OCI-LY1 (cell line): ENCODE measurements around the gene FAXC.

ENCODE experiments used
- H2AFZ ChIP-seq: fragments of 200-600 bp; sonication (generic), shearing (Covaris generic); 2 replicates; pipeline ENCODE4 v1.6.0; 2014; ENCODE audit warnings: antibody characterized with exemption, mild to moderate bottlenecking, low read length
- H3F3A ChIP-seq: fragments of 200-600 bp; sonication (generic), shearing (Covaris generic); 2 replicates; pipeline ENCODE4 v1.6.0; 2014; ENCODE audit warnings: mild to moderate bottlenecking, antibody characterized with exemption, low read length, moderate library complexity; ENCODE audit not compliant: insufficient read depth
- H3K27ac ChIP-seq: fragments of 200-600 bp; sonication (generic); 2 replicates; pipeline ENCODE4 v1.5.1; 2014; ENCODE audit warnings: low read length, mixed run types, mild to moderate bottlenecking, low read depth; ENCODE audit not compliant: poor library complexity, severe bottlenecking
- H3K27me3 ChIP-seq: fragments of 200-600 bp; sonication (generic); 2 replicates; pipeline ENCODE4 v1.6.0; 2014; ENCODE audit warnings: antibody characterized with exemption, mild to moderate bottlenecking, low read length, moderate library complexity; ENCODE audit not compliant: insufficient read depth
- H3K36me3 ChIP-seq: fragments of 200-600 bp; sonication (generic); 2 replicates; pipeline ENCODE4 v1.6.1; 2014; ENCODE audit warnings: mild to moderate bottlenecking, antibody characterized with exemption, low read length, moderate library complexity, mixed read lengths; ENCODE audit not compliant: insufficient read depth
- H3K4me1 ChIP-seq: fragments of 200-600 bp; sonication (generic); 2 replicates; pipeline ENCODE4 v1.5.1; 2014; ENCODE audit warnings: mild to moderate bottlenecking, low read length, moderate library complexity; ENCODE audit not compliant: insufficient read depth, severe bottlenecking
- H3K4me2 ChIP-seq: fragments of 200-600 bp; sonication (generic), shearing (Covaris generic); 2 replicates; pipeline ENCODE4 v1.6.1; 2014; ENCODE audit warnings: low read length
- H3K4me3 ChIP-seq: fragments of 200-600 bp; sonication (generic); 2 replicates; pipeline ENCODE4 v1.5.1; 2014; ENCODE audit warnings: low read length, low read depth, mild to moderate bottlenecking, mixed read lengths; ENCODE audit not compliant: poor library complexity, severe bottlenecking
- H3K79me2 ChIP-seq: fragments of 200-600 bp; shearing (Covaris generic); 2 replicates; pipeline ENCODE4 v1.6.1; 2016; ENCODE audit warnings: mixed run types, low read length, mixed read lengths; ENCODE audit not compliant: insufficient read depth
- H3K9ac ChIP-seq: fragments of 200-600 bp; sonication (generic), shearing (Covaris generic); 2 replicates; pipeline ENCODE4 v1.6.1; 2014; ENCODE audit warnings: mild to moderate bottlenecking, low read length, mixed read lengths
- H3K9me2 ChIP-seq: fragments of 200-600 bp; sonication (generic), shearing (Covaris generic); 2 replicates; pipeline ENCODE4 v1.6.1; 2014; ENCODE audit warnings: low read depth, mild to moderate bottlenecking, low read length, mixed read lengths
- H3K9me3 ChIP-seq: fragments of 200-600 bp; shearing (Covaris generic); 2 replicates; pipeline ENCODE4 v1.6.1; 2014; ENCODE audit warnings: low read length, mixed read lengths
- H4K20me1 ChIP-seq: fragments of 200-600 bp; sonication (generic), shearing (Covaris generic); 2 replicates; pipeline ENCODE4 v1.6.0; 2016; ENCODE audit warnings: mild to moderate bottlenecking, low read length; ENCODE audit not compliant: insufficient read depth
- CTCF ChIP-seq: fragments of 200-600 bp; sonication (generic), shearing (Covaris generic); IDR thresholded peaks from 2 replicates; pipeline ENCODE4 v1.5.1; 2017; ENCODE audit warnings: mild to moderate bottlenecking, antibody characterized with exemption, low read length, moderate library complexity, mixed read lengths
- EZH2 ChIP-seq: fragments of 200-600 bp; sonication (generic), shearing (Covaris generic); IDR thresholded peaks from 2 replicates; pipeline ENCODE4 v1.8.0; 2017; ENCODE audit warnings: borderline replicate concordance, mixed run types, mild to moderate bottlenecking, antibody characterized with exemption, low read length, moderate library complexity, mixed read lengths

Gene FAXC

GRCh38 chr6:99282479-99283062 is 66.9 kb downstream of the FAXC start:
- no peaks in the 10 kb centered on the region for H3F3A ChIP-seq
- TF ChIP-seq EZH2, result no peak
- peak; percentile 49 for TF ChIP-seq CTCF

GRCh38 chr6:99276747-99277146 is 72.7 kb downstream of the FAXC start:
- Histone ChIP-seq H3K27me3 (no peaks in the 10 kb centered on the region), H3K4me3 (no peak overlapping the region), H3F3A (no peaks in the 10 kb centered on the region), H3K79me2 (no peaks in the 10 kb centered on the region), H3K9me2 (no peaks in the 10 kb centered on the region), H3K9me3 (no peaks in the 10 kb centered on the region), H3K36me3 (no peaks in the 10 kb centered on the region), H2AFZ (no peak overlapping the region), H3K4me1 (no peaks in the 10 kb centered on the region), H3K9ac (no peak overlapping the region), H4K20me1 (no peaks in the 10 kb centered on the region), H3K27ac (no peak overlapping the region), H3K4me2 (no peak overlapping the region)
- TF ChIP-seq CTCF (no peak), EZH2 (no peak)

More at GRCh38 chr6:99282479-99283062, 66.9 kb downstream of the FAXC start:
- no peaks in the 10 kb centered on the region for H4K20me1 ChIP-seq
- H3K4me2 ChIP-seq, result no peak overlapping the region
- no peaks in the 10 kb centered on the region for H3K9me2 ChIP-seq
- no peaks in the 10 kb centered on the region for H3K79me2 ChIP-seq
- no peaks in the 10 kb centered on the region for H3K4me1 ChIP-seq
- H3K9ac ChIP-seq, result no peak overlapping the region
- H2AFZ ChIP-seq, result no peak overlapping the region
- no peaks in the 10 kb centered on the region for H3K36me3 ChIP-seq
- H3K27me3 ChIP-seq, result no peaks in the 10 kb centered on the region
- H3K4me3 ChIP-seq, result no peak overlapping the region
- H3K27ac ChIP-seq, result no peak overlapping the region
- no peaks in the 10 kb centered on the region for H3K9me3 ChIP-seq

- no peaks in the 10 kb centered on the region for H4K20me1 ChIP-seq
- H3F3A ChIP-seq, result no peaks in the 10 kb centered on the region
- H3K27ac ChIP-seq, result no peak overlapping the region
- H3K36me3 ChIP-seq, result no peaks in the 10 kb centered on the region
- no peaks in the 10 kb centered on the region for H3K79me2 ChIP-seq
- H3K4me2 ChIP-seq, result no peak overlapping the region
- TF ChIP-seq CTCF (no peak), EZH2 (no peak)
- H3K9me3 ChIP-seq, result no peaks in the 10 kb centered on the region
- no peaks in the 10 kb centered on the region for H3K4me1 ChIP-seq
- H3K9ac ChIP-seq, result no peak overlapping the region
- H3K9me2 ChIP-seq, result no peaks in the 10 kb centered on the region
- no peaks in the 10 kb centered on the region for H3K27me3 ChIP-seq
- H2AFZ ChIP-seq, result no peak overlapping the region
- no peak overlapping the region for H3K4me3 ChIP-seq
Measured at GRCh38 chr6:99270826-99271225, 78.6 kb downstream of the FAXC start.
